Ectodermal cell (in vitro differentiated cells): ENCODE results near the gene HS6ST2.

ENCODE experiments used
- H3K27ac ChIP-seq: 2 replicates; pipeline ENCODE4 v1.7.0; 2013; ENCODE audit warnings: mild to moderate bottlenecking, low read depth, low read length; ENCODE audit not compliant: insufficient read depth, poor library complexity, severe bottlenecking
- H3K27me3 ChIP-seq: 2 replicates; pipeline ENCODE4 v1.7.0; 2013; ENCODE audit warnings: mild to moderate bottlenecking, low read length; ENCODE audit not compliant: insufficient read depth, control insufficient read depth, poor library complexity, severe bottlenecking
- H3K36me3 ChIP-seq: one replicate; pipeline ENCODE4 v1.7.0; 2013; ENCODE audit warnings: low read length; ENCODE audit not compliant: control insufficient read depth, insufficient read depth
- H3K4me1 ChIP-seq: one replicate; pipeline ENCODE4 v1.7.0; 2013; ENCODE audit warnings: low read length; ENCODE audit not compliant: control insufficient read depth, insufficient read depth
- H3K4me3 ChIP-seq: 2 replicates; pipeline ENCODE4 v1.7.0; 2013; ENCODE audit warnings: low read depth, low read length, control low read depth; ENCODE audit not compliant: insufficient read depth
- H3K9me3 ChIP-seq: 2 replicates; pipeline ENCODE4 v1.7.0; 2013; ENCODE audit warnings: mild to moderate bottlenecking, low read length, moderate library complexity; ENCODE audit not compliant: control insufficient read depth
- WGBS, 2 experiments: methylation state at CpG; one replicate each; pipeline ENCODE4 v1.1.7; 2013; ENCODE audit warnings: missing lambda C conversion rate in 2 of 2; 5-methylcytosine and 5-hydroxymethylcytosine counted together

HS6ST2 gene

GRCh38 chrX:132855780-132856341, 102.6 kb downstream of the HS6ST2 start:
- Histone ChIP-seq H3K4me1 (no peaks in the 10 kb centered on the region), H3K9me3 (no peaks in the 10 kb centered on the region), H3K4me3 (no peak overlapping the region), H3K27me3 (no peaks in the 10 kb centered on the region), H3K27ac (no peak overlapping the region), H3K36me3 (no peaks in the 10 kb centered on the region)
- WGBS, 2 experiments = 94 to 98% methylated on average over 3 of the region's 6 CpGs

GRCh38 chrX:132853040-132853439, 105.4 kb downstream of the HS6ST2 start:
- no peaks in the 10 kb centered on the region for H3K9me3 ChIP-seq
- no peak overlapping the region for H3K27ac ChIP-seq
- no peak overlapping the region for H3K4me3 ChIP-seq
- H3K27me3 ChIP-seq = no peaks in the 10 kb centered on the region
- no peaks in the 10 kb centered on the region for H3K36me3 ChIP-seq
- no peaks in the 10 kb centered on the region for H3K4me1 ChIP-seq
- 83 to 88% methylated on average over 2 to 3 of the region's 3 CpGs for WGBS, 2 experiments

- H3K9me3 ChIP-seq = no peaks in the 10 kb centered on the region
- 93 to 95% methylated on average over 6 of the region's 6 CpGs for WGBS, 2 experiments
- H3K4me3 ChIP-seq = no peak overlapping the region
- no peaks in the 10 kb centered on the region for H3K4me1 ChIP-seq
- no peaks in the 10 kb centered on the region for H3K27me3 ChIP-seq
- no peak overlapping the region for H3K27ac ChIP-seq
- no peaks in the 10 kb centered on the region for H3K36me3 ChIP-seq
Observed at GRCh38 chrX:132848296-132848970, 110.0 kb downstream of the HS6ST2 start.

- H3K9me3 ChIP-seq = no peaks in the 10 kb centered on the region
- no peaks in the 10 kb centered on the region for H3K36me3 ChIP-seq
- no peak overlapping the region for H3K27ac ChIP-seq
- WGBS, 2 experiments = 80 to 94% methylated on average over 1 to 4 of the region's 5 CpGs
- no peak overlapping the region for H3K4me3 ChIP-seq
- H3K4me1 ChIP-seq = no peaks in the 10 kb centered on the region
- H3K27me3 ChIP-seq = no peaks in the 10 kb centered on the region
Observed at GRCh38 chrX:132843363-132843762, 115.1 kb downstream of the HS6ST2 start.

- H3K4me1 ChIP-seq = no peaks in the 10 kb centered on the region
- H3K4me3 ChIP-seq = no peak overlapping the region
- H3K27ac ChIP-seq = no peak overlapping the region
- no peaks in the 10 kb centered on the region for H3K9me3 ChIP-seq
- 69 to 81% methylated on average over 3 to 4 of the region's 4 CpGs for WGBS, 2 experiments
- no peaks in the 10 kb centered on the region for H3K36me3 ChIP-seq
- no peaks in the 10 kb centered on the region for H3K27me3 ChIP-seq
Observed at GRCh38 chrX:132842460-132843238, 115.8 kb downstream of the HS6ST2 start.

- 92 to 93% methylated on average over 3 to 5 of the region's 5 CpGs for WGBS, 2 experiments
- no peaks in the 10 kb centered on the region for H3K27me3 ChIP-seq
- H3K4me3 ChIP-seq = no peak overlapping the region
- H3K27ac ChIP-seq = no peak overlapping the region
- H3K4me1 ChIP-seq = no peaks in the 10 kb centered on the region
- no peaks in the 10 kb centered on the region for H3K9me3 ChIP-seq
- H3K36me3 ChIP-seq = no peaks in the 10 kb centered on the region
Observed at GRCh38 chrX:132837967-132838366, 120.5 kb downstream of the HS6ST2 start.

GRCh38 chrX:132837126-132837525, 121.3 kb downstream of the HS6ST2 start:
- Histone ChIP-seq H3K4me1 (no peaks in the 10 kb centered on the region), H3K36me3 (no peaks in the 10 kb centered on the region), H3K9me3 (no peaks in the 10 kb centered on the region), H3K27ac (no peak overlapping the region), H3K27me3 (no peaks in the 10 kb centered on the region), H3K4me3 (no peak overlapping the region)
- 87 to 89% methylated on average over 3 of the region's 3 CpGs for WGBS, 2 experiments

GRCh38 chrX:132836471-132836870, 122.0 kb downstream of the HS6ST2 start:
- H3K4me3 ChIP-seq = no peak overlapping the region
- H3K9me3 ChIP-seq = no peaks in the 10 kb centered on the region
- H3K4me1 ChIP-seq = no peaks in the 10 kb centered on the region
- H3K27ac ChIP-seq = no peak overlapping the region
- no peaks in the 10 kb centered on the region for H3K27me3 ChIP-seq
- H3K36me3 ChIP-seq = no peaks in the 10 kb centered on the region

- WGBS, 2 experiments = 89% methylated on average over 1 of the region's 1 CpG; no CpG with 5 or more reads in 1 of the 2 experiments
- Histone ChIP-seq H3K27me3 (no peaks in the 10 kb centered on the region), H3K4me1 (no peaks in the 10 kb centered on the region), H3K9me3 (no peaks in the 10 kb centered on the region), H3K4me3 (no peak overlapping the region), H3K27ac (no peak overlapping the region), H3K36me3 (no peaks in the 10 kb centered on the region)
Observed at GRCh38 chrX:132834741-132835140, 123.7 kb downstream of the HS6ST2 start.

GRCh38 chrX:132834109-132834508, 124.3 kb downstream of the HS6ST2 start:
- H3K27ac ChIP-seq = no peak overlapping the region
- H3K4me1 ChIP-seq = no peaks in the 10 kb centered on the region
- no peak overlapping the region for H3K4me3 ChIP-seq
- no peaks in the 10 kb centered on the region for H3K27me3 ChIP-seq
- H3K36me3 ChIP-seq = no peaks in the 10 kb centered on the region
- WGBS, 2 experiments = 92 to 95% methylated on average over 5 of the region's 5 CpGs
- H3K9me3 ChIP-seq = no peaks in the 10 kb centered on the region
